ENCODE results near the gene PRAMEF11. TPM values are rescaled to one million over a fixed set of nuclear protein-coding genes. Genes with fewer than 3 reads are reported as not detected.

The PRAMEF11 gene
- total RNA-seq, 1 donor: not detected

DNA sequence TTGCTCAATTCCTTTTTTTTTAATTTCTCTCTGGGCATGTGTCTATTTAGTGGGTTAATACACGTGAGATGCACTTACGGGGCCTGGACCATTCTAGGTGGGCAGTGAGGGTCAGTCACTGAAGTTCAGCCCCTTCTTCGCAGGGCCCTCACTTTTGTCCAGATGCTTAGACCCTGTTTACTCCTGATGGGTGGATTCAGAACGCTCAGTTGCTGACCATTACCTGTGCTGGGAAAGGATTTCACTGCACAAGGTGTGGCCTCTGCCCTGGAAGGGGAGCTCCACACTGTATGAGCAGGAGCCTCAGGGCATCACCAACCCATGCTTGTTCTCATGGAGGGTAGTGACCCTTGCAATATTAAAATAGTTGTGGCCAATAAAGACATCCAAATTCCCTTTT lies 53.1 kb downstream of the PRAMEF11 start:
- H3K4me3 ChIP-seq (ENCODE audit: low read depth, low read length): no peak overlapping the region
- no peak for DNase-seq (ENCODE audit: low read depth)
- no peak for TF ChIP-seq CTCF (IDR thresholded peaks at IDR 0.05; ENCODE audit: insufficient read depth, low read length)

GRCh38 chr1:12776801-12777557 lies 54.2 kb downstream of the PRAMEF11 start:
- no peak for DNase-seq (ENCODE audit: low read depth)
- H3K4me3 ChIP-seq (ENCODE audit: low read depth, low read length): no peak overlapping the region
- TF ChIP-seq CTCF (IDR thresholded peaks at IDR 0.05; ENCODE audit: insufficient read depth, low read length): no peak

- no peak overlapping the region for H3K4me3 ChIP-seq (ENCODE audit: low read depth, low read length)
- no peak for TF ChIP-seq CTCF (IDR thresholded peaks at IDR 0.05; ENCODE audit: insufficient read depth, low read length)
- no peak for DNase-seq (ENCODE audit: low read depth)
These were observed 55.8 kb downstream of the PRAMEF11 start for GRCh38 chr1:12775443-12775842.

DNA sequence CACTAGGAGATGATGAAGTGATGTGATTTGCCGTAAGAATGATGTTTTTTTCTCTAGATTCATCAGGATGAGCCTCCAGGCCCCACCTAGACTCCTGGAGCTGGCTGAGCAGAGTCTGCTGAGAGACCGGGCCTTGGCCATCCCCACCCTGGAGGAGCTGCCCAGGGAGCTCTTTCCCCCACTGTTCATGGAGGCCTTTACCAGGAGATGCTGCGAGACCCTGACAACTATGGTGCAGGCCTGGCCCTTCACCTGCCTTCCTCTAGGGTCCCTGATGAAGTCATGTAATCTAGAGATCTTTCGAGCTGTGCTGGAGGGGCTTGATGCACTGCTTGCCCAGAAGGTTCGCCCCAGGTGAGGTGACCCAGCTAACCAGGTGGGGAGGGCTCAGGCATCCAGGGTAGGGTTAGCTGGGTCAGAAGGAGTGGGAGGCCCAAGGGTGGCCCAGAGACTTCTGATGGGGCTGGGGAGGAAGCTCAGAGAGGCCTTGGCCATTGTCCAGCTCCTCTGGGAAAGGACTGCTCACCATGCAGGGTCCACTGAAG lies 56.3 kb downstream of the PRAMEF11 start:
- no peak for DNase-seq (ENCODE audit: low read depth)
- no peak overlapping the region for H3K4me3 ChIP-seq (ENCODE audit: low read depth, low read length)
- no peak for TF ChIP-seq CTCF (IDR thresholded peaks at IDR 0.05; ENCODE audit: insufficient read depth, low read length)

Other genes starting within 250 kb of the PRAMEF11 start
- gene DHRS3, start 213.2 kb downstream of the PRAMEF11 start, total RNA-seq (ENCODE audit: low replicate concordance): 64.4 and 114 TPM in 2 replicates
- gene AADACL4, start 187.3 kb downstream of the PRAMEF11 start, total RNA-seq (ENCODE audit: low replicate concordance): not detected in 2 replicates
- not detected in 2 replicates for gene AADACL3, start 115.3 kb downstream of the PRAMEF11 start, total RNA-seq (ENCODE audit: low replicate concordance)
- gene CFAP107, start 85.2 kb downstream of the PRAMEF11 start, total RNA-seq (ENCODE audit: low replicate concordance): not detected in 2 replicates
- not detected in 2 replicates for gene PRAMEF12, start 57.7 kb downstream of the PRAMEF11 start, total RNA-seq (ENCODE audit: low replicate concordance)
- gene PRAMEF1, start 40.0 kb downstream of the PRAMEF11 start, total RNA-seq (ENCODE audit: low replicate concordance): not detected in 2 replicates
- gene HNRNPCL1, start 17.3 kb upstream of the PRAMEF11 start, total RNA-seq (ENCODE audit: low replicate concordance): not detected in 2 replicates
- not detected in 2 replicates for gene PRAMEF2, start 25.7 kb upstream of the PRAMEF11 start, total RNA-seq (ENCODE audit: low replicate concordance)
- not detected in 2 replicates for gene PRAMEF4, start 54.8 kb upstream of the PRAMEF11 start, total RNA-seq (ENCODE audit: low replicate concordance)
- not detected in 2 replicates for gene PRAMEF10, start 66.9 kb upstream of the PRAMEF11 start, total RNA-seq (ENCODE audit: low replicate concordance)
- gene PRAMEF7, start 85.2 kb upstream of the PRAMEF11 start, total RNA-seq (ENCODE audit: low replicate concordance): not detected in 2 replicates
- not detected in 2 replicates for gene PRAMEF6, start 116.2 kb upstream of the PRAMEF11 start, total RNA-seq (ENCODE audit: low replicate concordance)
- not detected in 2 replicates for gene PRAMEF27, start 225.2 kb upstream of the PRAMEF11 start, total RNA-seq (ENCODE audit: low replicate concordance)
- not detected in 2 replicates for gene HNRNPCL3, start 229.4 kb upstream of the PRAMEF11 start, total RNA-seq (ENCODE audit: low replicate concordance)
- not detected in 2 replicates for gene PRAMEF25, start 239.4 kb upstream of the PRAMEF11 start, total RNA-seq (ENCODE audit: low replicate concordance)